ENCODE results near the gene JOSD1. TPM values are rescaled to one million over a fixed set of nuclear protein-coding genes. Genes with fewer than 3 reads are reported as not detected.

Gene JOSD1
- total and polyA plus RNA-seq, 9 donors = 32.0 to 51.7 (median 37.8) TPM

DNA sequence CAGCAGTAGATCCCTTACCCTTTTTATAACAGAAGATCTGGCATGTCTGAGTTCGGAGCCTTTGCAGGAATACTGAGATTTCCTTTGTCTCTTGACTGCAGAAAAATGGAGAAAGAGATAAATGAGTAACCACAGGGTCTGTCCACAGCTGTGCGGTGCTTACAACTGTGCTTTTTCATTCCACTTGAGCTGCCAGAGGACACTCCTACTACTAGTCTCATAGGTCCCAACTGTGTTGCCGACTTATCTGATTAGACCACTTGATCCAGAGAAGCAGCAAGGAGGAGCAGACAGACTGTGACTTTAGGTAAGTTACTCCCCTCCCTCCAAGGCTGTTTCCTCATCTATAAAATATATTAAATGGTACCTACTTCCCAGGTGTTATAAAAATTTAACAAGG lies 62.0 kb downstream of the JOSD1 start:
- Histone ChIP-seq H3K27me3 (ENCODE audit: control insufficient read depth, insufficient read depth, low read length) (no peaks in the 10 kb centered on the region), H3K4me1 (ENCODE audit: control insufficient read depth, insufficient read depth, low read length) (no peaks in the 10 kb centered on the region), H3K27ac (ENCODE audit: low read length) (no peak overlapping the region), H3K36me3 (ENCODE audit: control insufficient read depth, insufficient read depth, low read length) (peaks cover 6% of the 10 kb centered on the region), H3K4me3 (ENCODE audit: low read length) (no peak overlapping the region), H3K9me3 (replicated peaks; ENCODE audit: control insufficient read depth, low read depth, low read length) (no peaks in the 10 kb centered on the region)
- DNase-seq = no peak
- no CpG with 5 or more reads among the region's 3 CpGs for WGBS (ENCODE audit: insufficient coverage)

DNA sequence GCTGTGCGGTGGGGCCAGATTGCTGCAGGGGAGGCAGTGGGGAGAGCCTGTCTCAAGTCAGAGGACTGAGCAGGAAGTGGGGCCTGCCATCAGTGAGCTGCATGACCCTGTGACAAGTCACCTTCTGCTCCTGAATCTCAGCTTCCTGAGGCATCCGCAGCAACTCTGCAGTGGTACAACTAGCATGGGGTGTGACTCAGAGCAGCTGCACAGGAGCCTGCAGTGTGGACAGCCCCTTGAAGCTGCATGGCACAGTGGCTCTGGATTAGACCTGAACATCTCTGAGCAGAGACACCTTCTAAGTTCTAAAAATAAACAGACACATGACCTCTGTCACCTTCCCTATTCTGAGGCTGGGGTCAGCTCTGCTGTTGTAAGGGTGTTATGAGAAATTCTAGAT lies 62.5 kb downstream of the JOSD1 start:
- Histone ChIP-seq H3K27me3 (ENCODE audit: control insufficient read depth, insufficient read depth, low read length) (no peaks in the 10 kb centered on the region), H3K27ac (ENCODE audit: low read length) (no peak overlapping the region), H3K4me3 (ENCODE audit: low read length) (no peak overlapping the region), H3K9me3 (replicated peaks; ENCODE audit: control insufficient read depth, low read depth, low read length) (no peaks in the 10 kb centered on the region), H3K4me1 (ENCODE audit: control insufficient read depth, insufficient read depth, low read length) (no peaks in the 10 kb centered on the region), H3K36me3 (ENCODE audit: control insufficient read depth, insufficient read depth, low read length) (peaks cover 6% of the 10 kb centered on the region)
- WGBS (ENCODE audit: insufficient coverage) = 96% methylated on average over 2 of the region's 2 CpGs
- no peak for DNase-seq

Other genes with a start within 250 kb of the JOSD1 start
- 0.27 TPM for gene KCNJ4, start 245.7 kb downstream of the JOSD1 start, total RNA-seq
- under 1 TPM; 0.27 to 0.80 (median 0.40) TPM for gene KCNJ4, start 245.7 kb downstream of the JOSD1 start, polyA plus RNA-seq (ENCODE audit: insufficient read depth in 1 of 8, insufficient read length in 8 of 8, low replicate concordance in 1 of 8)
- gene KDELR3, start 232.8 kb downstream of the JOSD1 start, total RNA-seq = 36.4 TPM
- 10 to 100 TPM; 20.6 to 48.0 (median 27.3) TPM for gene KDELR3, start 232.8 kb downstream of the JOSD1 start, polyA plus RNA-seq (ENCODE audit: insufficient read depth in 1 of 8, insufficient read length in 8 of 8, low replicate concordance in 1 of 8)
- gene DDX17, start 194.6 kb downstream of the JOSD1 start, total RNA-seq = 346 TPM
- gene DDX17, start 194.6 kb downstream of the JOSD1 start, polyA plus RNA-seq (ENCODE audit: insufficient read depth in 1 of 8, insufficient read length in 8 of 8, low replicate concordance in 1 of 8) = 100 to 1,000 TPM; 280 to 410 (median 304) TPM
- gene DMC1, start 130.8 kb downstream of the JOSD1 start, total RNA-seq = 4.2 TPM
- gene DMC1, start 130.8 kb downstream of the JOSD1 start, polyA plus RNA-seq (ENCODE audit: insufficient read depth in 1 of 8, insufficient read length in 8 of 8, low replicate concordance in 1 of 8) = 10 to 100 TPM in 1 of 8 donors, 1 to 10 TPM in 7; 5.0 to 10.7 (median 6.6) TPM
- gene FAM227A, start 44.6 kb downstream of the JOSD1 start, total RNA-seq = 1.1 TPM
- gene FAM227A, start 44.6 kb downstream of the JOSD1 start, polyA plus RNA-seq (ENCODE audit: insufficient read depth in 1 of 8, insufficient read length in 8 of 8, low replicate concordance in 1 of 8) = 1 to 10 TPM in 2 of 8 donors, under 1 TPM in 6; 0.62 to 1.1 (median 0.83) TPM
- gene CBY1, start 44.3 kb downstream of the JOSD1 start, total RNA-seq = 19.8 TPM
- gene CBY1, start 44.3 kb downstream of the JOSD1 start, polyA plus RNA-seq (ENCODE audit: insufficient read depth in 1 of 8, insufficient read length in 8 of 8, low replicate concordance in 1 of 8) = 10 to 100 TPM; 29.0 to 43.7 (median 36.8) TPM
- 60.0 TPM for gene TOMM22, start 19.0 kb downstream of the JOSD1 start, total RNA-seq
- gene TOMM22, start 19.0 kb downstream of the JOSD1 start, polyA plus RNA-seq (ENCODE audit: insufficient read depth in 1 of 8, insufficient read length in 8 of 8, low replicate concordance in 1 of 8) = 10 to 100 TPM; 85.5 to 93.9 (median 89.3) TPM
- gene GTPBP1, start 5.0 kb upstream of the JOSD1 start, total RNA-seq = 22.5 TPM
- 10 to 100 TPM; 27.2 to 45.3 (median 35.8) TPM for gene GTPBP1, start 5.0 kb upstream of the JOSD1 start, polyA plus RNA-seq (ENCODE audit: insufficient read depth in 1 of 8, insufficient read length in 8 of 8, low replicate concordance in 1 of 8)
- gene SUN2, start 55.1 kb upstream of the JOSD1 start, total RNA-seq = 37.6 TPM
- 10 to 100 TPM; 44.4 to 63.8 (median 56.3) TPM for gene SUN2, start 55.1 kb upstream of the JOSD1 start, polyA plus RNA-seq (ENCODE audit: insufficient read depth in 1 of 8, insufficient read length in 8 of 8, low replicate concordance in 1 of 8)
- 15.0 TPM for gene DNAL4, start 93.2 kb upstream of the JOSD1 start, total RNA-seq
- gene DNAL4, start 93.2 kb upstream of the JOSD1 start, polyA plus RNA-seq (ENCODE audit: insufficient read depth in 1 of 8, insufficient read length in 8 of 8, low replicate concordance in 1 of 8) = 10 to 100 TPM; 12.7 to 17.7 (median 14.8) TPM
- gene NPTXR, start 143.1 kb upstream of the JOSD1 start, total RNA-seq = 2.2 TPM
- 1 to 10 TPM; 4.5 to 8.7 (median 5.9) TPM for gene NPTXR, start 143.1 kb upstream of the JOSD1 start, polyA plus RNA-seq (ENCODE audit: insufficient read depth in 1 of 8, insufficient read length in 8 of 8, low replicate concordance in 1 of 8)
- 24.9 TPM for gene CBX6, start 171.3 kb upstream of the JOSD1 start, total RNA-seq
- 10 to 100 TPM; 27.6 to 51.8 (median 34.8) TPM for gene CBX6, start 171.3 kb upstream of the JOSD1 start, polyA plus RNA-seq (ENCODE audit: insufficient read depth in 1 of 8, insufficient read length in 8 of 8, low replicate concordance in 1 of 8)